ENCODE measurements around the gene EFNA4.
A peak's percentile ranks its signal among the peaks of the same experiment; 100 is the strongest.

The EFNA4 gene

DNA sequence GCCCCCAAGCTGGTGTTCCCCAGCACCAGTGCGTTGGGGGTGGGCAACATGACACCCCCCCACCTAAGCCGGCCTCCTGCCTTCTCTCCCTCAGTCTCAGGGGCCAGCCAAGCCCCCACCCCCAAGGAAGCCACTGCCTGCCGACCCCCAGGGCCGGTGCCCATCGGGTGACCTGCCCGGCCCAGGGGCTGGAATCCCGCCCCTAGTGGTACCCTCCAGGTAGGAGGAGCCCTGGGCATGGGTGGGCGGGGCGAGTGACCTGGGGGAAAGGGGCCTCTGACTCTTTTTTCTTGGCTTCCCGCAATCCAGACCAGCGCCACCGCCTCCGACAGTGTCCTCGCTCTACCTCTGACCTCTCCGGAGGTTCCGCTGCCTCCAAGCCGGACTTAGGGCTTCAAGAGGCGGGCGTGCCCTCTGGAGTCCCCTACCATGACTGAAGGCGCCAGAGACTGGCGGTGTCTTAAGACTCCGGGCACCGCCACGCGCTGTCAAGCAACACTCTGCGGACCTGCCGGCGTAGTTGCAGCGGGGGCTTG lies 1.3 kb upstream of the EFNA4 start:
- DNase-seq (ENCODE audit: low spot score), result no peak
- no peak for TF ChIP-seq CTCF (IDR thresholded peaks at IDR 0.05; ENCODE audit: extremely low read depth, missing control alignments)

DNA sequence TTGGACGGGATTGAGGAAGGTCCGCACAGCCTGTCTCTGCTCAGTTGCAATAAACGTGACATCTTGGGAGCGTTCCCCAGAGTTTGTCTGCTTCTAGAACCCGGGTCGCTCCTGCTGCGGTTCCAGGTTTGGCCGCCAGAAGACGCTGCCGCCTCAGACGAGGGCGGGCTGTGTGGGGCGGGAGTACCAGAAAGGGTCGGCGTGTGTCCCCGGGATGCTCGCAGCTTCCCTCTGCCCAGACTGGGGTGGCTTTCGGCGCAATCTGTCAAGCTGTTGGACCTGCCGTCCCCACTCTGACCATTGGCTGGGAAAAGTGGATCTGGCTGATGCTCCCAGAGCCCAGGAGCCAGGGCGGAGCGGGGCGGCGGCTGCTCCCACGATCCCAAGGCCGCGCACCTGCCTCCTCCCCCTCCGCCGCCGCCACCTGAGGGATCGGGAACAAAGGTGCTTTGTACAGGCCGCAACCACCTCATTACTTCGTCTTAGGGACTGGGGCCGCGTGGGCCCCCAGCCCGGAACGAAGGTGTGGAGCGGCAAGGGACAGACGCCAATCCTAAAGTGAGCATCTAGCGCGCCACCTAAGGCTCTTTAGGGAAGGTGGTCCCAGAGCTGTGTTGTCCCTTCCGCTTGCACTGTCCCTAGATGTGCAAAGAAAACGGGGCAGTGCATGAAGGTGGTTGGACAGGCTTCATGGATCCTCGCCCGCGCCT lies 683 bp upstream of the EFNA4 start:
- peak; percentile 88 for TF ChIP-seq CTCF (IDR thresholded peaks at IDR 0.05; ENCODE audit: extremely low read depth, missing control alignments)
- DNase-seq (ENCODE audit: low spot score), result peak; percentile 88

- no peak for TF ChIP-seq CTCF (IDR thresholded peaks at IDR 0.05; ENCODE audit: extremely low read depth, missing control alignments)
- peak; percentile 75 for DNase-seq (ENCODE audit: low spot score)
These were observed 731 bp downstream of the EFNA4 start for GRCh38 chr1:155064111-155064831.

GRCh38 chr1:155064832-155065429 lies 1.4 kb downstream of the EFNA4 start:
- TF ChIP-seq CTCF (IDR thresholded peaks at IDR 0.05; ENCODE audit: extremely low read depth, missing control alignments), result no peak
- no peak for DNase-seq (ENCODE audit: low spot score)

DNA sequence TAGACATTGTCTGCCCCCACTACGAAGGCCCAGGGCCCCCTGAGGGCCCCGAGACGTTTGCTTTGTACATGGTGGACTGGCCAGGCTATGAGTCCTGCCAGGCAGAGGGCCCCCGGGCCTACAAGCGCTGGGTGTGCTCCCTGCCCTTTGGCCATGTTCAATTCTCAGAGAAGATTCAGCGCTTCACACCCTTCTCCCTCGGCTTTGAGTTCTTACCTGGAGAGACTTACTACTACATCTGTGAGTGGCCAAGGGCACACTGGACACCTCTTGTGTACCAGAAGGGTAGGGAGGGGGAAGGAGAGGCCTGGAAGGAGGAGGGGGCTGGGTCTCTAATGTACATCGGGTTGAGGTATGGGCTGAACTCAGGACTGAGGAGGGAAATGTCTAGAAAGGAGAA lies 3.2 kb downstream of the EFNA4 start:
- TF ChIP-seq CTCF (IDR thresholded peaks at IDR 0.05; ENCODE audit: extremely low read depth, missing control alignments), result no peak

GRCh38 chr1:155068599-155068998 lies 5.1 kb downstream of the EFNA4 start:
- no peak for TF ChIP-seq CTCF (IDR thresholded peaks at IDR 0.05; ENCODE audit: extremely low read depth, missing control alignments)
- no peak for DNase-seq (ENCODE audit: low spot score)

More for the DNA sequence above, 3.2 kb downstream of the EFNA4 start:
- DNase-seq (ENCODE audit: low spot score), result no peak
